Hepatic stellate cell (primary cell): ENCODE measurements around the gene FAAP100.
A peak's percentile ranks its signal among the peaks of the same experiment; 100 is the strongest.

Source experiments
- DNase-seq: peaks from one replicate; pipeline ENCODE4 v3.0.0; 2011; ENCODE audit warnings: low spot score

Gene FAAP100

GRCh38 chr17:81553018-81553615 is 964 bp upstream of the FAAP100 start:
- peak; percentile 85 for DNase-seq

DNA sequence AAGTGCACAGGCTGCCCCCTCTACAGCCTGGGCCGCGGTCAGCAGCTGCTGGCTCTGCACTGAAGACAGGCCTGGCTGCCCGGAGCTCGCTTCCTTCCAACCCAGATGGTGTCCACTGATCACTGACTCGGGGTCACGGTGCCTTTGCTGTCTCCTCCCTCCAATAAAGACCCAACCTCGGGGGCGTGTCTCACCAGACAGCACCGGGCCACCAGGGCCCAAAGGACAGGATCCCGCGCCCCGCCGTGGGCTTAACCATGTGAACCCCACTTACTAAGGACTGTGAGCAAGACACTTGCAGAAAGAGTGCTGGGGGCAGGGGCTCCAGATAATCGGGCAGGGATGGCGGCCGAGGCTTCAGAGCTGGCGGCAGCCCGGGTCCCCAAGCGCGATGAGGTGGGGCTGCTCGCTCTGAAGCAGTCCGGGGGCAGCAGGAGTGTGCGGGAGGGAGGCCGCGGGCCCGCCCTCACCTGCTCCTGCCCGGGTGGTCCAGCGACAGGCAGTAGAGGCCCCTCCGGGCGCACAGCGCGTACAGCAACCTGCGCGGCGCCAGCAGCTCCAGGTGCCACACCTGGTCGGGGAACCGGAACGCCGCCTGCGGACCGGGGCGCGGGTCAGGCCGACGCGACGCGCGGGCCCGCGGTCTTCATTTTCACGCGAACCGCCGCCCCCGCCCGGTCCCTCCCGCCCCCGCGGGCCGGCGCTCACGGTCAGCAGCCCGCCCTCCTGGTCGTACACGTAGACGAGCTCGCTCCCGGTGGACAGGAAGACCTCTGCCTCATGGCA is 502 bp downstream of the FAAP100 start:
- DNase-seq, result peak; percentile 56

DNA sequence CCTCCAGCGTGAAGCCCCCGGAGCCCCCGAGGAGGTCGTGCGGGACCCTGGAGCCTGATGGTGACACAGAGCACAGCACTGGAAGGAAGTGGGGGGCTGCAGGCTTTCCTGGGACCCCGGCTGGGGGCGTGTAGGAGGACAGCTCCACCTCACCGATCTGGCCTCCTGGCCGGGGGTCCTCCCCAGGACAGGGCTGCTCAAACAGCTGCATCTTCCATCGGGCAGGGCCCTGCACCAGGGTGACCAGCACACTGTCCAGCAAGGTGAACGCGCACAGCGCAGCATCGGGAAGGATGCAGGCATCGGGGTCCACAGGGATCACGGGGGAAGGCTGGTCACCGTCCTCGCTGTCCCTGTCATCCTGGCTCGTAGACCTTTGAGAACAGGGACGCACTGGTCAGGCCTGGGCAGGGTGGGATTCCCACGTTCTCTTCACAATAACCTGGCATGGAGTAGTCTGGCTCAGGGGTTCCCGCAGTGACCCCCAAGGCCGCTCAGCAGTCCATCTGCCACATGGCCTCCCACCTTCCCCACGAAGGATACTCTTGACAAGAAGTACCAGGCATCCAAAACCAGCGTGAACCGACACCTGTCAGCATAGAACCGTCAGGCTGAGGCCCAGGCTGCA is 1.2 kb downstream of the FAAP100 start:
- no peak for DNase-seq

- no peak for DNase-seq
Measured at GRCh38 chr17:81550285-81550684, 1.9 kb downstream of the FAAP100 start.

DNA sequence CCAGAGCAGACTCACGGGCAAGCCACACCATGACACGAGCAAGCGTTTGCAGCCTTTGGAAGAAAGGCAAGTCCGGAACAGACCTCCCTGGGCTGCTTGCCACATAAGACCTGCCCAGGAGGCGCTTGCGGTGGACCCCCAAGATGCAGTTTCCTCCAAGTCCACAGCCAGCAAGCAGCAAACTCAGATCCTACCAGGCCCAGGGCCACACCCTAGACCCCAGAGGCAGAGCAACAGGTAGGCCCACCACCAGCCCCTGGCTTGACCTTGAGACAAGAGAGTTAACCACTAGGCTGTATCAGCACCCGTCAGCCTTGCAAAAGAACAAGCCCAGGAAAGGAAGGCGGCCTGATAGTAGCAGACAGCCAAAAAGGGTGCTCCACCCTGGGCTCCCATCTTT is 2.3 kb downstream of the FAAP100 start:
- no peak for DNase-seq

GRCh38 chr17:81549031-81549557 is 3.1 kb downstream of the FAAP100 start:
- DNase-seq, result no peak

DNA sequence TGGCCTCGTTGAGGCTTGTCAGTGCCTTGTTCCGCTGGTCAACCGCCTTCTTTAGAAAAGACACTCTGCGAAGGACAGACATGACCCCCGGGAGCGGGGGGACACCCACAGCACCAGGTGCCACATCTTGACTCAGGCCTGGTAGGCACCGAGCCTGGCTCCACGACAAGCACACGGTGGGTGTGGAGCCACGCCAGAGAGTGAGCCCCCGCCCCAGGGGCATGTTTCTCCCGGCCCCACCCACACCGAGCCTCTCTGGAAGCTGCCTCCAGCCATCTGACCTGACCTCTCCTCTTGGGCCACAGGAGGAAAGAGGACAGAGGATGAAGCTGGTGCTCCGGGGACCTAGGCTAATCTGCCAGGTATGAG is 4.6 kb downstream of the FAAP100 start:
- no peak for DNase-seq

DNA sequence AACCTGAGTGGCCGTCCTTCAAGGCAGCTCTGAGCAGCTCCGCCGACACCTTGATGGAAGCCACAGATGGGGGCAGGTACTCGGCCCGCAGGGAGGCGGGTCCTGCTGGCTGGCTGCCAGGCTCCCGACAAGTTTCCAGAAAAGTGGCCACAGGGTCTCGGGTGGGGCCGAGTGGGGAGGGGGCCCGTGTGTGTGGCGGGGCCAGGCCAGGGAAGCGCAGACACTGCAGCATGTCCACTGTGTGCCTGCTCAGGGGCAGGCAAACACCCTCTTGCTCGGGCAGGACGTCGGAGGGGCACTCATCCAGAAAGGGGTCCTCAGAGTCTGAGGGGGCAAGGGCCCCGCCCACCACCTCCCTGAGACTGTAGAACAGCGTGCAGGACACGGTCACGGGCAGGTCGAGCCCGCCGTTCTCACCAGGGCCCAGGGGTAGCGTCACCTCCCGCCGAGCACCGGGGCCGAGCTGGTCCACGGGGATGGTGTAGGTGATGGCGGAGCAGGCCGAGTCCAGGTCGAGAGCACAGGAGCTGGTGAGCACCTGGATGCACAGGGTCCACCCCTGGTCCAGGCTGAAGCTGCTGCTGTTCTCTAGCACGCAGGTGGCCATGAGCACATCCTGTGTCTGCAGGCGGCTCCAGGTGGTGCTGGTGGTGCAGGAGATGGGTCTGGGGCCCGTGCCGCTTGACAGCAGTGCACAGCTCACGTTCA is 5.1 kb downstream of the FAAP100 start:
- DNase-seq, result no peak

DNA sequence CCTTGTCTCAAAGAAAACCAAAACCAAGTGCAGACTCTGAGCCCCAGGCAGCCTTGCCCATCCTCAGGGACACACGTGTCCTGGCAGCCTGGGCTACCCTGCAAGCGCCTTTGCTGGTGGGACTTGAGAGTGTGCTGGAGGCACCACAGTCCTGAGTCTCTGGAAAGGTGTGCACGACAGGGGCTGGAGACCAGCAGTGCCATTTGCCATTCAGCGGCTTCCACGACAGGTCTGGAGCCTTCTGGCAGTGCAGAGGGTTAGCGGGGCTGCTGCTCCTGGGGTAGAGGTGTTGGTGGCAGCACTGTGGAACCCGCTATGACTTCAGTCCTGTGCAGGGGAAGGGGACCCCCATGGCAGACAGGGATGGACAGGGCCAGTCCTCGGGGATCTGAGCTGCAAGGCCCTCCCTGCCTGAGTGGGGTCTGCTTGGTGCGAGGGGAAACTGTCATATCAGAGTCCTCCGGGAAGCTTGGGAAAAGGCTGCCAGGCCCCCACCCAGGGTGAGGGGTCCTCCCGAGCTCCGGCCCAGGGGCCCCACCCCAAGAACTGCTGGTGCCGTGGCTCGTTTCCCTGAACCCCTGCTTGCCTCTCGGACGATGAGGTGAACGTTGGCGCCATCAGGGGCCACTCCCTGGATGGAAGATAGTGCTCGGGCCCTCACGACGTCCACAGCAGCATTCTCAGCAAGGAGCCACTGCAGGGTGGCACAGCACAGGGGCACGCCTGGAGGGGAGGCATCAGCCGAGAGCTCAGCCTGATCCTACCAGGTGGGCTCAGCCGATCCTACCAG is 6.8 kb downstream of the FAAP100 start:
- DNase-seq, result no peak

DNA sequence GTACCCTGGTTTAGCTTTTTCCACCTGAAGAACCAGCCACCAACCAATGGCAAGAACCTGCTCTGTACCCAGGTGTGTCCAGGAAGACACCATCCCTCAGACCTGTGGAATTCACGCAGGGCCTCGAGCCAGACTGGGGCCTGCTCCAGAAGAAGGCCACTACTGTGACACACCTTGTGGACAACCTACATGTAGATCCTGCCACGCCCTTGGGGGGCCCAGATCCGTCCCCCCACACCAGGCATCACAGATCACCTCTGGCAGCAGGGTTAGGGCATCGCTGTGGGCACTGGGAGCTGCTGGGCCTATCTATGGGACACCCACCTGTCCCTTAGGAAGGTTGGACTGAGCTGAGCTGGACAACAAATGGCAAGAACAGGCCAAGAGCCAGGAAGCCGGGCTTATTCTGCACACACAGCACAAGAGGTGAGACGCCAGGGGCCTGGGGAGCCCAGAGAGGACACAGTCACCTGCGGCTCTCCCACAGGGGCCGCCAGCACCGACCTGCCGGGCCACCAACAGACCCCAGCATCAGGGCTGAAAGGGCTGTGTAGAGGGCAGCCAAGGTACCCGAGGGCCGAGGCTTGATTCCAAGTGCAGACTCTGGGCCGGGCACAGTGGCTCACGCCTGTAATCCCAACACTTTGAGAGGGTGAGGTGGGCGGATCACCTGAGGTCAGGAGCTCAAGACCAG is 7.7 kb downstream of the FAAP100 start:
- DNase-seq, result no peak

GRCh38 chr17:81543756-81544155 is 8.4 kb downstream of the FAAP100 start:
- no peak for DNase-seq

GRCh38 chr17:81543339-81543675 is 8.8 kb downstream of the FAAP100 start:
- DNase-seq, result no peak

DNA sequence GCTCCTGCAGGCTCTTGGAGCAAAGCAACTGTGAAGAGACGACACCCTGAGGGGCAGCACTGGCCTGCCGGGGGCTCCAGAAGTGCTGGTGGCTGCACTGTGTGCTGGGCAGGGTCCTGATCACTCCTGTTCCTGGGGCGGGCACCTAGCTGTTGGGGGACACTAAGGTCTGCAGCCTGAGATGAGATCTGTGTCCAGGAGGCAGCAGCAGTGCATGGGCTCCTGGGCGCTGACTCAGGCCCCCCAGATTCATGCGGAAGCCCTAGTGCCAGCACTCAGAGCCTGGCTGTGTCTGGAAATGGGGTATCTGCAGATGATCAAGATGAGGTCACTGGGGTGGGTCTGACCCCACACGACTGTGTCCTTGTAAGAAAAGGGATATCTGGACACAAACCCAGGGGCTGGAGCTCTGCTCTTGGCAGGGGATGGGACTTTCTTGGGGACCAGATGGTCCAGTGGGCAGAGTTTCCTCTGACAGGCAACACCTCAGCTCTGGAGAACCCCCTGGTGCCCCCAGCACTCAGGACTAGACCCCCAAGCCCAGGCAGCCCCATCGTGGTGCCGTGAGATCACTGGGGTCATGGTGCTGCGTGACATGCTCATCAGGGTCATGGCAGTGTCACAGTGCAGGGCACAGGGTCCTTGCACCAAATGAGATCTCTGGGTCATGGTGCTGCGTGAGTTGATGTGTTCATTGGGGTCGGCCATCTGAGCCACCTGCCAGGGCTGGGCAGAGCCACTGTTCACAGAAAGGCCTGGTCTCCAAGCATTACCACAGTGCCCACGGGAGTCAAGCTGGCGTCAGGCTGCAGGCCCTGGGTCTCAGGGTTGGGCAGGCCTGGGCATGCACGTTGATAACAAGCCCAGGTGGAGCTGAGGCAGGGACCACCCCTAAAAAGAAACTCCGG is 9.5 kb downstream of the FAAP100 start:
- DNase-seq, result no peak

GRCh38 chr17:81541123-81541522 is 11.0 kb downstream of the FAAP100 start:
- DNase-seq, result no peak

GRCh38 chr17:81540676-81541027 is 11.5 kb downstream of the FAAP100 start:
- no peak for DNase-seq

GRCh38 chr17:81539961-81540675 is 12.0 kb downstream of the FAAP100 start:
- DNase-seq, result no peak

- DNase-seq, result no peak
Measured at GRCh38 chr17:81539571-81539900, 12.6 kb downstream of the FAAP100 start.

DNA sequence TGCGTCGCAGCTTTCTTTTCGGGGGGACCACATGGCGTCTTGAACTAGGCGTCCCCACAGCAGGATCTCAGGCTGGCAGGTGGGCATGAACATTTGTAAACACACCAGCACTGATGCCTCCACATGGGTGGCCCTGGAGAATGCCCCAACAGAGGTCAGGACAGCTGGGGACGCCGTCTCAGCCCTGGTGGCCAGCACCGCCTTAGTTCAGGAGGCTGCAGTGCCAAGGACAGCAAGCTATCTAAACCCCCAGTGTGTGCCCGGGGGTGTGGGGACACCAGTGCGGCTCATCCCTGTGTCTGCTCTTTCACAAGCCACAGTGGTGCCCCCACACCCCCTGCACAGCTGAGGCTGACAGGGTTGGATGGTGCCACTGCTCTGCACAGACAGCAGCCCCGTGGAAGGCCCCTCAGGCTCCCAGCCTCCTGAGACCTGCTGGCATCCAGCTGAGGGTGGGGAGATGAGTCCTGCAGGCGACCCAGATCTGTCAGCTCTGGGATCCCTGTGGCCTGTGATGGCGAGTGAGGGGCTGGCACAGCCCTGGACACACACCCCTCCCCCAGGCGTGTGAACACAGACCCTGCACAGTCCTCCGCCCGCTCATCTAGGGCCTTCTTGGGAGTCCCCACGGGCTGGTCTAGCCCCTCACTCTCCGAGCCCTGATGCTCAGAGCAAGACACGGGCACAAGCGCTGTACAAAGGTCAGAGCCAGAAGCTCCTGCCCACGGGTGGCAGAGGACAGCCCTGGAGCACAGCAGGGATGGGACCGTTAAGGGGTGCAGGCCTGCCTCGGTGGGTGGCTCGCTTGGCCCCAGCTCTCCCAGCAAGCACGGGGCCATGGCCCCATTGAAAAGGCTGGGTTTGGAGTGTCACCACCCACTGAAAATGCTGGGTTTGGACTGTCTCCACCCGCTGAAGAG is 13.2 kb downstream of the FAAP100 start:
- no peak for DNase-seq
